Measurements from ENCODE around the gene HMMR.

- TF ChIP-seq, protein P1, sequence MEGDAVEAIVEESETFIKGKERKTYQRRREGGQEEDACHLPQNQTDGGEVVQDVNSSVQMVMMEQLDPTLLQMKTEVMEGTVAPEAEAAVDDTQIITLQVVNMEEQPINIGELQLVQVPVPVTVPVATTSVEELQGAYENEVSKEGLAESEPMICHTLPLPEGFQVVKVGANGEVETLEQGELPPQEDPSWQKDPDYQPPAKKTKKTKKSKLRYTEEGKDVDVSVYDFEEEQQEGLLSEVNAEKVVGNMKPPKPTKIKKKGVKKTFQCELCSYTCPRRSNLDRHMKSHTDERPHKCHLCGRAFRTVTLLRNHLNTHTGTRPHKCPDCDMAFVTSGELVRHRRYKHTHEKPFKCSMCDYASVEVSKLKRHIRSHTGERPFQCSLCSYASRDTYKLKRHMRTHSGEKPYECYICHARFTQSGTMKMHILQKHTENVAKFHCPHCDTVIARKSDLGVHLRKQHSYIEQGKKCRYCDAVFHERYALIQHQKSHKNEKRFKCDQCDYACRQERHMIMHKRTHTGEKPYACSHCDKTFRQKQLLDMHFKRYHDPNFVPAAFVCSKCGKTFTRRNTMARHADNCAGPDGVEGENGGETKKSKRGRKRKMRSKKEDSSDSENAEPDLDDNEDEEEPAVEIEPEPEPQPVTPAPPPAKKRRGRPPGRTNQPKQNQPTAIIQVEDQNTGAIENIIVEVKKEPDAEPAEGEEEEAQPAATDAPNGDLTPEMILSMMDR (conservative IDR thresholded peaks at IDR 0.05; ENCODE audit: low read depth, low read length), result no peak
- no peak for TF ChIP-seq CEBPB (IDR thresholded peaks at IDR 0.05; ENCODE audit: low read depth, low read length)
- no peak for TF ChIP-seq POLR2A (IDR thresholded peaks at IDR 0.05; ENCODE audit: low read depth, low read length)
Measured at GRCh38 chr5:163478126-163478981, 17.9 kb downstream of the HMMR start.

All from IMR-90 (cell line).